Astrocyte (in vitro differentiated cells and primary cell): ENCODE measurements around the gene ELANE.

Experiments used
- EZH2 ChIP-seq: IDR thresholded peaks from 2 replicates; pipeline ENCODE4 v1.6.1; 2012; ENCODE audit warnings: mild to moderate bottlenecking, low read length, inconsistent platforms; ENCODE audit not compliant: insufficient read depth
- TF ChIP-seq, protein P1 (sequence below): IDR thresholded peaks from 2 replicates; pipeline ENCODE4 v1.5.1; 2011; ENCODE audit warnings: low read depth, mild to moderate bottlenecking, inconsistent platforms, low read length, moderate library complexity; ENCODE audit not compliant: insufficient read depth

GRCh38 chr19:867301-867793 lies 15.2 kb downstream of the ELANE start:
- TF ChIP-seq, protein P1, sequence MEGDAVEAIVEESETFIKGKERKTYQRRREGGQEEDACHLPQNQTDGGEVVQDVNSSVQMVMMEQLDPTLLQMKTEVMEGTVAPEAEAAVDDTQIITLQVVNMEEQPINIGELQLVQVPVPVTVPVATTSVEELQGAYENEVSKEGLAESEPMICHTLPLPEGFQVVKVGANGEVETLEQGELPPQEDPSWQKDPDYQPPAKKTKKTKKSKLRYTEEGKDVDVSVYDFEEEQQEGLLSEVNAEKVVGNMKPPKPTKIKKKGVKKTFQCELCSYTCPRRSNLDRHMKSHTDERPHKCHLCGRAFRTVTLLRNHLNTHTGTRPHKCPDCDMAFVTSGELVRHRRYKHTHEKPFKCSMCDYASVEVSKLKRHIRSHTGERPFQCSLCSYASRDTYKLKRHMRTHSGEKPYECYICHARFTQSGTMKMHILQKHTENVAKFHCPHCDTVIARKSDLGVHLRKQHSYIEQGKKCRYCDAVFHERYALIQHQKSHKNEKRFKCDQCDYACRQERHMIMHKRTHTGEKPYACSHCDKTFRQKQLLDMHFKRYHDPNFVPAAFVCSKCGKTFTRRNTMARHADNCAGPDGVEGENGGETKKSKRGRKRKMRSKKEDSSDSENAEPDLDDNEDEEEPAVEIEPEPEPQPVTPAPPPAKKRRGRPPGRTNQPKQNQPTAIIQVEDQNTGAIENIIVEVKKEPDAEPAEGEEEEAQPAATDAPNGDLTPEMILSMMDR, result no peak
- TF ChIP-seq EZH2, result no peak
